ENCODE results near the gene PARVB. TPM values are rescaled to one million over a fixed set of nuclear protein-coding genes. Genes with fewer than 3 reads are reported as not detected.

Gene PARVB
- total and polyA plus RNA-seq, 10 of the 15 experiments (the other 5 are each of a cell fraction or from before 2014, with no cell fraction given) = 5.2 to 264 (median 76.0) TPM

GRCh38 chr22:44221710-44222475 lies 197.8 kb downstream of the PARVB start:
- POLR2A ChIA-PET = no interaction called here
- no peak for TF ChIP-seq ATF7 (IDR thresholded peaks at IDR 0.05; ENCODE audit: low read depth)
- TF ChIP-seq RB1 (IDR thresholded peaks at IDR 0.05; ENCODE audit: borderline replicate concordance) = no peak
- TF ChIP-seq ZNF384 (IDR thresholded peaks at IDR 0.05; ENCODE audit: borderline replicate concordance, low read depth, low read length) = no peak
- TF ChIP-seq RAD21 (IDR thresholded peaks at IDR 0.05; ENCODE audit: insufficient read depth, low read depth, low read length) = no peak
- DNase-seq (ENCODE audit: low read depth, low spot score) = no peak
- no peak for FAIRE-seq
- H3K27ac ChIP-seq (ENCODE audit: control insufficient read depth, insufficient read depth) = no peak overlapping the region
- peak; percentile 42 for ATAC-seq
- H3K36me3 ChIP-seq (ENCODE audit: control insufficient read depth in 2 of 2, insufficient read depth in 2 of 2, low read length in 1 of 2) = no peaks in the 10 kb centered on the region
- WGBS (ENCODE audit: insufficient coverage, insufficient replicate concordance, low lambda C conversion rate, missing lambda C conversion rate) = 35% methylated on average over 11 of the region's 11 CpGs
- intact Hi-C loops (cut with micrococcal nuclease; ENCODE audit: unreplicated experiment) = no loop called here
- in situ Hi-C loops (cut with MboI) = no loop called here
- H3K9ac ChIP-seq (ENCODE audit: control insufficient read depth, insufficient read depth, low read length) = no peak overlapping the region
- H3K4me3 ChIP-seq = no peak overlapping the region
- no TSS peak for BruUV-seq (replicated peaks)
- RAD21 ChIA-PET (ENCODE audit: unreplicated experiment) = no interaction called here
- no peaks in the 10 kb centered on the region for H3K9me3 ChIP-seq (replicated peaks; ENCODE audit: control insufficient read depth, insufficient read depth, low read length)
- H3K4me1 ChIP-seq (ENCODE audit: control insufficient read depth, insufficient read depth, low read length) = no peaks in the 10 kb centered on the region
- CTCF ChIA-PET = no interaction called here
- no peaks in the 10 kb centered on the region for H4K20me1 ChIP-seq (ENCODE audit: control insufficient read depth, insufficient read depth)
- no peaks in the 10 kb centered on the region; a peak in 1 of 4 replicates for H3K27me3 ChIP-seq (replicated peaks in 1 of 2; ENCODE audit: control insufficient read depth in 2 of 2, insufficient read depth in 2 of 2, low read length in 1 of 2)
- H3K79me2 ChIP-seq (ENCODE audit: control insufficient read depth, insufficient read depth, low read length) = no peaks in the 10 kb centered on the region
- no peak overlapping the region for H2AFZ ChIP-seq (ENCODE audit: control insufficient read depth, low read depth, low read length)
- H3K4me2 ChIP-seq (ENCODE audit: control insufficient read depth, insufficient read depth) = no peak overlapping the region
- SMC1A ChIA-PET (ENCODE audit: uncharacterized antibody, unreplicated experiment) = interaction anchor here (0.5 to 1.2 kb wide), 2 partner anchors 17 to 1946 kb away, joined by 3 to 4 read pairs; no protein-coding TSS in a partner anchor

Other genes with a start within 250 kb of the PARVB start
- gene EFCAB6, start 212.0 kb upstream of the PARVB start, total RNA-seq (2014; rRNA removed) = 0.05 and 0.06 TPM in 2 replicates
- 0.13 and 0.18 TPM in 2 replicates for gene EFCAB6, start 212.0 kb upstream of the PARVB start, total RNA-seq (2014; rRNA removed; fragmentation: Illumina TruSeq; extraction: Trizol)
- 0.16 and 0.36 TPM in 2 replicates for gene EFCAB6, start 212.0 kb upstream of the PARVB start, total RNA-seq (2021)
- 0.42 and 0.92 TPM in 2 replicates for gene EFCAB6, start 212.0 kb upstream of the PARVB start, polyA plus RNA-seq (2011; rRNA removed)
- gene EFCAB6, start 212.0 kb upstream of the PARVB start, polyA plus RNA-seq (2014; fragmentation: Illumina TruSeq; extraction: Trizol) = 0.25 and 0.35 TPM in 2 replicates
- under 1 TPM; 0.05 to 0.08 TPM for gene EFCAB6, start 212.0 kb upstream of the PARVB start, polyA plus RNA-seq (2014; fragmentation: Nextera tagmentation; extraction: Ambion mirVana)
- 0.10 and 0.33 TPM in 2 replicates for gene EFCAB6, start 212.0 kb upstream of the PARVB start, polyA plus RNA-seq (2014; rRNA removed)
- under 1 TPM; 0.30 to 0.42 TPM for gene EFCAB6, start 212.0 kb upstream of the PARVB start, polyA plus RNA-seq (2016; fragmentation: Nextera tagmentation; extraction: Ambion mirVana)
- not detected in 2 replicates for gene SULT4A1, start 161.8 kb upstream of the PARVB start, total RNA-seq (2014; rRNA removed)
- not detected in 2 replicates for gene SULT4A1, start 161.8 kb upstream of the PARVB start, total RNA-seq (2014; rRNA removed; fragmentation: Illumina TruSeq; extraction: Trizol)
- not detected in 2 replicates for gene SULT4A1, start 161.8 kb upstream of the PARVB start, total RNA-seq (2021)
- gene SULT4A1, start 161.8 kb upstream of the PARVB start, polyA plus RNA-seq (2011; rRNA removed) = not detected in 2 replicates
- gene SULT4A1, start 161.8 kb upstream of the PARVB start, polyA plus RNA-seq (2014; fragmentation: Illumina TruSeq; extraction: Trizol) = not detected in 2 replicates
- gene SULT4A1, start 161.8 kb upstream of the PARVB start, polyA plus RNA-seq (2014; fragmentation: Nextera tagmentation; extraction: Ambion mirVana) = not detected
- not detected in 2 replicates for gene SULT4A1, start 161.8 kb upstream of the PARVB start, polyA plus RNA-seq (2014; rRNA removed)
- gene SULT4A1, start 161.8 kb upstream of the PARVB start, polyA plus RNA-seq (2016; fragmentation: Nextera tagmentation; extraction: Ambion mirVana) = not detected
- gene PNPLA5, start 132.3 kb upstream of the PARVB start, total RNA-seq (2014; rRNA removed) = not detected in 2 replicates
- not detected in 2 replicates for gene PNPLA5, start 132.3 kb upstream of the PARVB start, total RNA-seq (2014; rRNA removed; fragmentation: Illumina TruSeq; extraction: Trizol)
- gene PNPLA5, start 132.3 kb upstream of the PARVB start, total RNA-seq (2021) = not detected in 2 replicates
- gene PNPLA5, start 132.3 kb upstream of the PARVB start, polyA plus RNA-seq (2011; rRNA removed) = not detected in 2 replicates
- gene PNPLA5, start 132.3 kb upstream of the PARVB start, polyA plus RNA-seq (2014; fragmentation: Illumina TruSeq; extraction: Trizol) = not detected in 2 replicates
- gene PNPLA5, start 132.3 kb upstream of the PARVB start, polyA plus RNA-seq (2014; fragmentation: Nextera tagmentation; extraction: Ambion mirVana) = not detected
- not detected in 2 replicates for gene PNPLA5, start 132.3 kb upstream of the PARVB start, polyA plus RNA-seq (2014; rRNA removed)
- not detected for gene PNPLA5, start 132.3 kb upstream of the PARVB start, polyA plus RNA-seq (2016; fragmentation: Nextera tagmentation; extraction: Ambion mirVana)
- not detected in 2 replicates for gene PNPLA3, start 100.5 kb upstream of the PARVB start, total RNA-seq (2014; rRNA removed)
- not detected in 2 replicates for gene PNPLA3, start 100.5 kb upstream of the PARVB start, total RNA-seq (2014; rRNA removed; fragmentation: Illumina TruSeq; extraction: Trizol)
- not detected in 2 replicates for gene PNPLA3, start 100.5 kb upstream of the PARVB start, total RNA-seq (2021)
- 0.03 and 0.05 TPM in 2 replicates for gene PNPLA3, start 100.5 kb upstream of the PARVB start, polyA plus RNA-seq (2011; rRNA removed)
- not detected in 2 replicates for gene PNPLA3, start 100.5 kb upstream of the PARVB start, polyA plus RNA-seq (2014; fragmentation: Illumina TruSeq; extraction: Trizol)
- not detected for gene PNPLA3, start 100.5 kb upstream of the PARVB start, polyA plus RNA-seq (2014; fragmentation: Nextera tagmentation; extraction: Ambion mirVana)
- 0.08 TPM in 1 of 2 replicates, not detected in the other for gene PNPLA3, start 100.5 kb upstream of the PARVB start, polyA plus RNA-seq (2014; rRNA removed)
- gene PNPLA3, start 100.5 kb upstream of the PARVB start, polyA plus RNA-seq (2016; fragmentation: Nextera tagmentation; extraction: Ambion mirVana) = not detected
- 47.8 and 54.0 TPM in 2 replicates for gene SAMM50, start 68.9 kb upstream of the PARVB start, total RNA-seq (2014; rRNA removed)
- gene SAMM50, start 68.9 kb upstream of the PARVB start, total RNA-seq (2014; rRNA removed; fragmentation: Illumina TruSeq; extraction: Trizol) = 51.5 and 54.6 TPM in 2 replicates
- 66.1 and 67.9 TPM in 2 replicates for gene SAMM50, start 68.9 kb upstream of the PARVB start, total RNA-seq (2021)
- 52.9 and 53.2 TPM in 2 replicates for gene SAMM50, start 68.9 kb upstream of the PARVB start, polyA plus RNA-seq (2011; rRNA removed)
- 68.8 and 71.9 TPM in 2 replicates for gene SAMM50, start 68.9 kb upstream of the PARVB start, polyA plus RNA-seq (2014; fragmentation: Illumina TruSeq; extraction: Trizol)
- gene SAMM50, start 68.9 kb upstream of the PARVB start, polyA plus RNA-seq (2014; fragmentation: Nextera tagmentation; extraction: Ambion mirVana) = 10 to 100 TPM; 38.2 to 61.6 TPM
- 63.3 and 67.7 TPM in 2 replicates for gene SAMM50, start 68.9 kb upstream of the PARVB start, polyA plus RNA-seq (2014; rRNA removed)
- gene SAMM50, start 68.9 kb upstream of the PARVB start, polyA plus RNA-seq (2016; fragmentation: Nextera tagmentation; extraction: Ambion mirVana) = 100 to 1,000 TPM; 116 to 126 TPM
- gene PARVG, start 156.6 kb downstream of the PARVB start, total RNA-seq (2014; rRNA removed) = 71.9 and 78.3 TPM in 2 replicates
- gene PARVG, start 156.6 kb downstream of the PARVB start, total RNA-seq (2014; rRNA removed; fragmentation: Illumina TruSeq; extraction: Trizol) = 42.7 and 43.6 TPM in 2 replicates
- gene PARVG, start 156.6 kb downstream of the PARVB start, total RNA-seq (2021) = 91.3 and 95.7 TPM in 2 replicates
- 19.4 and 30.9 TPM in 2 replicates for gene PARVG, start 156.6 kb downstream of the PARVB start, polyA plus RNA-seq (2011; rRNA removed)
- gene PARVG, start 156.6 kb downstream of the PARVB start, polyA plus RNA-seq (2014; fragmentation: Illumina TruSeq; extraction: Trizol) = 28.1 and 72.5 TPM in 2 replicates
- gene PARVG, start 156.6 kb downstream of the PARVB start, polyA plus RNA-seq (2014; fragmentation: Nextera tagmentation; extraction: Ambion mirVana) = 10 to 100 TPM in 1 of 2 experiments, 1 to 10 TPM in 1; 6.3 to 11.7 TPM
- 123 and 135 TPM in 2 replicates for gene PARVG, start 156.6 kb downstream of the PARVB start, polyA plus RNA-seq (2014; rRNA removed)
- 10 to 100 TPM; 72.0 to 81.2 TPM for gene PARVG, start 156.6 kb downstream of the PARVB start, polyA plus RNA-seq (2016; fragmentation: Nextera tagmentation; extraction: Ambion mirVana)

Data from GM12878 (cell line).